ENCODE measurements around the gene ABCG5.

The ABCG5 gene

DNA sequence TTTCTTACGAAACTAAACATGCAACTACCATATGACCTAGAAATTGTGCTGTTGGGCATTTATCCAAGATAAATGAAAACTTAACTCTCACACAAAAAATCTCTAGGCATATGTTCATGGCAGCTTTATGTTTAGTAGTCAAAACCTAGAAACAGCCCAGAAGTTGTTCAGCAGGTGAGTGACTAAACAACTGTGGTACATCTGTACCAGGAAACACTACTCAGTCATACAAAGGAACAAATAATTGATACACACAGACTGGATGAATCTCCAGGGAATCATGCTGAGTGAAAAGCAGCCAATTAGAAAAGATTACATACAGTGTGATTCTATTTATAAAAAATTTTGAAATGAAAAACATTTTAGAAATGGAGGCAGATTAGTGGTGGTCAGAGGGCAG lies 35.5 kb downstream of the ABCG5 start:
- no peak for DNase-seq

DNA sequence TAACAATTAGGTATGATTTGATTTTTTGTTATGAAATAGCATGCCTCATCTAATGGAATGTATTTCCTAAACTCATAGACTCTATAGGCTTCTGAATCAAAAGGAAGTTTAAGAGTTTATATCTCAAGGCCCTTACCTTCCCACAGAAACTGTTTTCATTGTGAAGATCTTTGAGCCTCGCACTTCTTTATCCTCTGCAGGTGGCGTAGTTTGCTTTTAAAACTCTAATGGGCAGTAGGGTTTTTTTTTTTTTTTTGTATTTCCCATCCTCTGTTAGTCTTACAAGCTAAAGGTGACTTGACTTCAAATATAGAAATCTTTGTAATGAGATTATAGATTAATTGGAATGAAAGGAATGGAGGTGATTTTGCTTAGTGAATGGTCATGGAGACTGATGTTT lies 36.5 kb downstream of the ABCG5 start:
- no peak for DNase-seq

DNA sequence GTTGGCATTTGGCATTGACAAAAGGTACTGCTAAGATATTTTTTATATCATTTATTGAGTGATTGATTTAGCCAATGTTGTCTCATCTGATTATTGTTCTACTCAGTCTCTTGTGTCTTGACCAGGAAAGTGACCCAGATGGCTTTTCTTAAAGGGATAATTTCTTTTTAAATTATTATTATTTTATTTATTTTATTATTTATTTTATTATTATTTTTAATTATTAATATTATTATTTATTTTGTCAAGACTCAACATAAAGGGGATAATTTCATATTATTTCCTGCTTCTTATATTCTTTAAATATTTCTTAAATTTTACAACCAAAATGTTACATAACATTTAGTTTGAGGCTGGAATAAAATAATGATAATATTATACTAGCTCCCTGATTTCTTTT lies 37.7 kb downstream of the ABCG5 start:
- no peak for DNase-seq

DNA sequence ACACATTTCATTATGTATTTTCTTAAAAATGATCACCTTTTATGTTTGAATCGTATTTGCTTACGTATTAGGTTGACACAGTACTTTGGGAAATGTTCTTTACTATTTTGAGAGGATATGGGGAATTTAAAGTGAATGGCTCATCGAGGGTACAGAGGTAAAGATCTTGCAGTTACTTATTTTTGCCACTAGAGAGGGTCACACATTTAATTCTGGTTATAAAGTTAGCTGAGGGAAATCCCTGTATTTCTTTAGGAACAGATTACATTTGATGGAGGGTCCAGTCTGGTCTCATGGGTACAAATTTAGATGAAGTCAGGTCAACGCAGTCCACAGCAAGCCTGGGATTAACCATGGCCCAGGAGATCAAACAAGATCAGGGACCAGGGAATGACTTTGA lies 40.3 kb downstream of the ABCG5 start:
- no peak for DNase-seq

DNA sequence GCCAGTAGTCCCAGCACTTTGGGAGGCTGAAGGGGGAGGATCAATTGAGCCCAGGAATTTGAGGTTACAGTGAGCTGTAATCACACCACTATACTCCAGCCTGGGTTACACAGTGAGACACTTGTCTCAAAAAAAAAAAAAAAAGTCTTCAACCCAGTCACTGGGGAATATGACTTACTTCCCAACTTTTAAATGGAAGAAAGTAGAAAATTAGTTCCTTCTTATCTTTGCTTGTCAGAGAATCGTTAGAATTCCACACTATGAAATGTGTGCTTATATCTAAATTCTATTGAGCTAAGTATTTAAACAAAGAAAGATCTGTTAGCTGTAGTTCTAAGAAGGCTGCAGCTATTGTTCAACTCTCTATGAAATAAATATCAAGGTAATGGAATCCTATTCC lies 42.4 kb downstream of the ABCG5 start:
- no peak for DNase-seq

DNA sequence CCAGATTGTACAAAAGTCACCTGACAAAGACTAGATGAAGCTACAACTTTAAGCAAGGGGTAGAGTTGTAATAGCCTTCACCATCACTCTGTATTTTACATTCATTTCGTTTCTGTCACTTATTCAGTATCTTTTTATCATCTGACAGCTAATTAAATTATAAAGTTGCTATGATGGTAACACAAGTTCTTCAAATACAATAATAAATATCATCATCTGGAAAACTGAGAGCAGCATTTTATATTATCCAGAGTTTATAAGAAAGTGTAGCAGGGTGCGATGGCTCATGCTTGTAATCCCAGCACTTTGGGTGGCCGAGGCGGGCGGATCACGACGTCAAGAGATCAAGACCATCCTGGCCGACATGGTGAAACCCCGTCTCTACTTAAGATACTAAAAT lies 43.7 kb downstream of the ABCG5 start:
- DNase-seq, result no peak

DNA sequence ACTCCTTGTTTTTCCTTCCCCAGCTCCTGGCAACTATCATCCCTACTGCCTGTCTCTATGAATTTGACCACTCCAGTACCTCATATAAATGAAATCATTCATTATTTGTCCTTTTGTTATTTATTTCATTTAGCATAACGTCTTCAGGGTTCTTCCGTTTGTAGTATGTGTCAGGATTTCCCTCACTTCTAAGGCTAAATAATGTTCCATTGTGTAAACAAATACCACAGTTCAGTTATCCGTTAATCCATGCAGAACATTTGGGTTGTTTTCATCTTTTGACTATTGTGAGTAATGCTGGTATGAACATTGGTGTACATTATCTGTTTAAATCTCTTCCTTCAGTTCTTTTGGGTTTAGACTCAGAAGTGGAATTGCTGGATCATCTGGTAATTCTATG lies 46.0 kb downstream of the ABCG5 start:
- no peak for DNase-seq

DNA sequence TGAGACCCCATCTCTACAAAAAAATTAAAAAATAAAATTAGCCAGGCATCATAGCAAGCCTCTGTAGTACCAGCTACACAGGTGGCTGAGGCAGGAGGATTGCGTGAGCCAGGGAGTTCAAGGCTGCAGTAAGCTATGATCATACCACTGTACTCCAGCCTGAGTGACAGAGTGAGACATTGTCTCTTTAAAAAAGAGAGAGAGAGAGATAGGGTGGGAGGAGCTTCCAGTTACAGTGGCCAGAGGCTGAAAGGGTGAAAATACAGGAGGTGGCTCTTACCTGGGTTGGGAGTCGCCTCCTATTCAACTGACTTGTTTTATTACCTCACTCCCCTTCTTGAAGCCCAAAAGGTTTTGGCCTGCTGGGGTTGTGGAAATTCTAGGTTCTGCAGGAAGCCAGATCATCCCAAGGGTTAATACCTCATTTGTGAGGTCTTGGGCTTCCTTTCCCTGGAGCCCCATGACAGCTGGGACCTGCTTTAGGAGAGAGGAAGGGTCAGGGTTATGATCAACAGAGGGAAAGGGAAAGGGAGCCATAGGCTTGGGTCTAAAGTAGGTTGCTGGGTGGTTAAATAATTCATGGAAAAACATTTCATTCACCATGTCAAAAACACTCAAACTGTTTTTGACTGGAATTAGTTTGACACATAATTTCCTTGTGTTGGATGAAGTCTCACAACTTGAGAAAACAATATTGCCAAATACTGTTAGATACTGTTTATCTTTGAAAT lies 47.4 kb downstream of the ABCG5 start:
- no peak for DNase-seq

DNA sequence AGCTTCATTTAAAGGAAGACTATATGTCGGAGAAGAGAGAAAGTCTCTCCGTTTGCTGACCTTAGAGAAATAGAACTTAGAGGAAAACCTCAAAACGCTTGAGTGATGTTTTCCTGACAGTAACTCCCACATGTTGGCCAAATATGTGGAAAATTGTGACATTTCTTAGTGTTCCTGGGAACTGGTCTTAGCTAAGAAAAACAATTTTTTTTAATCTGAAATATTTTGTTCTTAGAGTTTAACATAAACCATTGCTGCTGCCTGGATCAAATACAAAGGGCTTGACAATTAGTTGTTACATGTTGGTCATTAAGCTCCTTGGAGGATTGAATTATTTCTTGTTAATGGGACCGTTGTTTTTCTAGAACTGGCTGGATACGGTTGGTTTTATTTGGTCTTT lies 48.5 kb downstream of the ABCG5 start:
- no peak for DNase-seq

DNA sequence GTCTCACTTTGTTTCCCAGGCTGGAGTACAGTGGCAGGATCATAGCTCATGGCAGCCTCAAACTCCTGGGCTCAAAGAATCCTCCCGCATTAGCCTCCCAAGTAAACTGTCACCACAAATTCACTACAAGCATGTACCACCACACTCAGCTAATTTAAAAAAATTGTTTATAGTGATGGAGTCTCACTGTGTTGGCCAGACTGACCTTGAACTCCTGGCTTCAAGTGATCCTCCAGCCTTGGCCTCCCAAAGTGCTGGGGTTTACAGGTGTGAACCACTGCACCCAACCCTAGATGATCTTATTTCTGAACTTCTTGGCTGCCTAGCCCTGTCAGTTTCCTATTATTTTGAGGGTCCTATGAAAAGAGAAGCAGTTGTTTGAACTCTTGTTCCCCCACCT lies 50.0 kb downstream of the ABCG5 start:
- DNase-seq, result no peak

DNA sequence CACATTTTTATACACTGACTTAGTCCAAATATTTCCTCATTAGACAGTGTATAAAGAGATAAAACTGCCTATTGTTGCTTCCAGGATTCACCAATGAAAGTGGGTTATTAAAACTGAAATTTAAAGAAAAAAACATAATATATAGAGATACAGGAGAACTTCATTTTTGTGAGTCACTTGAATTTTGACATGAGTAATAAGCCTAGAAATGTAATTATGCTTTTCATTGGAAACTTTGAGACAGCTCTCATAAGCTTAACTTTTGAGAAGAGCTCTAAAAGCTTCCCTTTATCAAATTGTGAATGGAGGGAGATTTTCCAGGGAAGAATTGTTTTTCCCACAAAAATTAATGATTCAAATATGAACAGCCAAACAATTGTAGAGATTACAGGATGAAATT lies 50.7 kb downstream of the ABCG5 start:
- no peak for DNase-seq

DNA sequence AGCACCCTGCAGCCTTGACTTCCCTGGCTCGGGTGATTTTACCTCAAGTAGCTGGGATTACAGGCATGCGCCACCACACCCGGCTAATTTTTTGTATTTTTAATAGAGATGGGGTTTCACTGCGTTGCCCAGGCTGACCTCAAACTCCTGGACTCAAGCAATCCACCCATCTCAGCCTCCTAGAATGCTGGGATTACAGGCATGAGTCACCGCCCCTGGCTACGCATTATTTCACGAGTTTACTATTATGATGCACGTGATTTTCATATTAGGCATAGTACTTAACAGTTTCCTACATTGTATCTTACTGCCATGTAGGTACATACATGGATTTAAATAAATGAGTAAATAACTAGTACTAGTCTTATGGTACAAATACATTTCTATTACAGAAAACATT lies 60.4 kb downstream of the ABCG5 start:
- no peak for DNase-seq

DNA sequence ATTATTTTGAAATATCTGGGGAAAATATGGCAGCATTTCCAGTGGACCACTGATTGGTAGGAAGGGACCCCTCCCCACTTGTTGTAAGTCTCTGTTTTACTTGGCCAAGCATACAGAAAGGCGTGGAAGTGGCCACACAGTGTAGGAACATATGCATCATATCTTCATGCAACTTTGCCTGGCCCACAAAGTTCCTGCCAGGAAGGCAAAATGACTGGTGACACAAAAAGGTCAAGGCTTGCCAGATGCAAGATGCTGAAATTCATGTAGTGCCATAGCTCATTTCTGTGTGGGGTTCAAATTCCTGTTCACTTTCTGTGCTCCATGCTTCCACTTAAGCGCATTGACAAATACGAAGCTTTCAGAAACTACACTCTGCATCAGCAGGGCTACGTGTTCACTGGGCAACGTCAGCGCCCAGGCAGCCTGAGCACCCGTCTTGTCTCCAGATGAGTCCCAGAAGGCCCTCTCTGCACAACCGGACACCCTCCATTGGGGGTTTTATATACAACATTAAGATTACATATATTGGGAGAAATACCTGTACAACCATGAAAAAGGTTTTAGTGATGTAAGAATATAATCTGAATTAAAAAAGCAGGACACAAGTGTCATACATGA lies 61.2 kb downstream of the ABCG5 start:
- no peak for DNase-seq

DNA sequence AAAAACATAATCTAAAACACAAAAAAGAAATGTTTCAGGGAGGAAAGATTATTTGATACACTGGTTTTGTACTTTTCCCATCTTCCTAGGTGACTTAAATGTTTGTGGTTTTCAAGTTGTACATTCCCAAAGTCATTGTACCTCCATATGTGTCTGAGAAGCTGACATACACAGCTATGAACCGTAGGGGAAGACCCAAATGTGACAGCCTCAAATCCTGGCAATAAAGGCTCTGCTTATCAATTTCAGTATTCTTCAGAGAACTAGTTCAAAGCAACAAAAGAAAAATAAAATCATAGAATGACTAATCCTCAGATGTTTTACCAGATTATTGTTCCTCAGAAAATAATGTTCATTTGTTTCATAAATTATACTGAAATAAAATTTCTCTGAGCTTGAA lies 62.3 kb downstream of the ABCG5 start:
- DNase-seq, result no peak

DNA sequence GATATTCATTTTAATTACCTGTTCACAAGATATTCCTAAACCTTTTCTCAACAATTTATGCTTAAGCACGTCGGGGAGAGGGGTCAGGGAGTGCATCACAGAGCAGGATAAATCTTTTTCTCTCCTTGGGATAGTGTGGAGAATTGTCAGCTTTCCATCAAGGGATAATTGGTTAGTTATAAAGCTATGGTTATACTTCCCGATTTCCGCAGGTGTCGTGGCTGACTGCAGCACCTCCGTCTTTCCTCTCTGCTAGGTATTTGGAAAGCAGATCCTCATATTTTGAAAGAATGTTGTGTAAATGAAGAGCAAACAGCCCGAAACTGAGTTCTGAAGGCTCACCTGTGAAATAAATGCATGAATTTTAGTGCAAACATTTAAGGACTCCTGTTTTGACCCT lies 64.0 kb downstream of the ABCG5 start:
- DNase-seq, result no peak

DNA sequence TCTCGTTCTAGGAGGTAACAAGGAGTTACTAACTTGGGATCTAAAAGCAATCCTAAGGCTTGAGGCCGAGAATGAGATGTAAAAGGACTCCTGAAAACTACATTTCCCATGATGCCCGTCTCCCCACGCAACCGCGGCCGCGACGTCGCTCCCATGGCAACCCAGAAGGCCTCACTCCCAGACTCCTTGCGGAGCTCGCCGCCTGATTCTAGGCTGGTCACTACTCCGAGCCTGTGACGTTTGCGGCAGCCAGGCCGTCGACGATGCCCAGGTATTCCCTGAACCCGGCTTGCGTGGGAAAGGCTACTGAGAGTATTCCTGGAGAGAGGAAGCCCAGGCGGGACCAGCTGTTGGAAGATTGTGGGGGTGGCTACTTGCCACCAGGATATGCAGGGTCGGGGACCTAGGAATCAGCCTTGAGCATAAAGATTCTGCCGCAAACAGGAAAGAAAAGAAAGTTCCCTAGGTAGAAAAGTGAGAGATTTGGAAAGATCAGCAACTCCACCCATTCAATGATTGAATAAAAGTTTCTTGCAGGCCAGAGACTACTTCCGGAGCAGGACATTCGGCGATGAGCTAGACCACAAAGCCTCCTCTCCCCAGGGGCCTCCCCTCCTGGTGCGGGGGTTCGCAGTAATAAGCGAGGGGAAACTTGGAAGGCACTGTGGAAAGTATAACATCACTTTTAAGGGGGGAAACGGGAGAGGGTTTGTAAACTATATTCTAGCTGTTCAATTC lies 64.6 kb downstream of the ABCG5 start, which contains the start of gene DYNC2LI1:
Gene DYNC2LI1 (plus strand): TSS at position 164 of the 738 bp plus-strand sequence. CDS start 100 bp downstream, at position 264.
- DNase-seq, result peak; percentile 61

DNA sequence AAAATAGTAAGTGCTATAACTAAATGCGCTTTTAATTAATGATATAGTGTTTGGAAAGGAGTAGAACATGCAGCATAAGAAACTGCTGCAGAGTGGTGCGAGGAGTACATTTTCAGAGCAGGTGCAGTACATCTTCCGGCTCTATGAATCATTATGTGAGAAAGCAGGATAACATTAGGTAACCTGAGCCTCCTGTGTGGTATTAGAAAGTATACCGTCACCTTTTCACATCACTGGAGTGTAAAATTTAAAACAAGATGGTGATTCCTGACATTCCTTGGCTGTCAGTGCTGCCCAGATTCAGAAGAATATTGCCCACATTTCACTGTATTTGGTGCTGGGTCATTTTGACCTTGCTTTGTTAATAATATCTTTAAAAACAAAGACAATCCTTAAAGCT lies 72.6 kb downstream of the ABCG5 start:
- no peak for DNase-seq

DNA sequence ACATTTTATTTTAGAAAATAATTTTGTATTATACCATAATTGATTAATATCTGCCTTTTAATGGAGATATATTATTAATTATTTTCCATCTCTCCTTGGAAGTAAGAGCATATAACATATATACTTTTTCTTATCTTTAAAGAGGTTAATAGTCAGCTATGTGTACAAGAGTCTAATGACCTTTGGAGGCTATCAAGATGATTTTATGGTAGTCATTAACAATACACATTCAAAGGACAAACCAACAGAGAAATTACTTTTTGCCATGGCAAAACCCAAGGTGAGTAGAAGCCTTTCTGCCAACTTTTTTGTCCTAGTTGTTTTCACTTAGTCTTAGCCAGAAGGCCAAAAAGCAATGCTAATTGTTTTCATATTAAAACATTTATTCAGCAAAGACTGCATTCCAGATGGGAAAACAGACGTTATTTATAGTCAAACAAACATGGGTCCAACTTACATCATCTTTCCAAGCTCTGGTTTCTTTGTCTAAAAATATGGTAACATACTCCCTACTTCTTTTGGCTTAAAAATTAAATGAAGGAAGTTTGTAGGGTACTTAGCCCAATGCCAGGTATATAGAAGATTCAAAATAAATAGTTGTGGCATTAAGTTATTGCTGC lies 74.4 kb downstream of the ABCG5 start:
- no peak for DNase-seq

DNA sequence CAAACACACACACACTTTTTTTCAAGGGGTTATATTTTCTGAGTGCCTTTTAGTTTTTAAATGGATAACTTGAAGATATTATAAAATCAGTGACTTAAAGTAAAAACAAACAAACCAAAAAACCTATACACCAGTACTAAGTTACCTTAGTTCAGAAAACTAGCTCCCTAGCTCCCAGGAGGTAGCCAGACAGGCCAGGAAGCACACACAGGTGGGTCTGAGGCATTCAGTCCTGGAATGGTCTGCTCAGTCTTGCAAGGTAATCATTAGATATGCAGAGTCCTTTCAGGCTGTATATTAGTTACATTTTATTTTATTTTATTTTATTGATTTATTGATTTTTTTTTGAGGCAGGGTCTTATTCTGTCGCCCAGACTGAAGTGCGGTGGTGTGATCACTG lies 75.5 kb downstream of the ABCG5 start:
- DNase-seq, result no peak
